ENCODE measurements around the gene SND1.

Gene SND1

GRCh38 chr7:127652333-127653248 lies 597 bp downstream of the SND1 start:
- Histone ChIP-seq H3K4me2 (ENCODE audit: low read depth, low read length, poor library complexity, severe bottlenecking) (peak overlapping the region; percentile 81), H3K9me2 (replicated peaks; ENCODE audit: insufficient read depth, low read length) (no peaks in the 10 kb centered on the region), H3K27ac (ENCODE audit: low read depth, low read length) (0 out of 2 replicates have a peak overlapping the region, but pooled peaks have one; percentile 9), H4K20me1 (ENCODE audit: low read depth, low read length) (peaks cover 12% of the 10 kb centered on the region; the same call in 1 of the 2 replicates), H3K9me3 (ENCODE audit: insufficient read depth, low read length) (no peaks in the 10 kb centered on the region), H3F3A (ENCODE audit: insufficient read depth) (no peaks in the 10 kb centered on the region; the same call in 1 of the 2 replicates), H2AFZ (ENCODE audit: low read depth, low read length, severe bottlenecking) (peak overlapping the region; percentile 45), H3K79me2 (ENCODE audit: insufficient read depth, low read length) (peaks cover 56% of the 10 kb centered on the region), H3K36me3 (ENCODE audit: low read length) (no peaks in the 10 kb centered on the region), H3K9ac (ENCODE audit: low read length) (peak overlapping the region; percentile 86), H3K27me3 (ENCODE audit: low read length) (no peaks in the 10 kb centered on the region), H3K4me3 (ENCODE audit: insufficient read depth, low read length, poor library complexity, severe bottlenecking) (peak overlapping the region; percentile 86)
- no peak for TF ChIP-seq EZH2phosphoT487 (conservative IDR thresholded peaks at IDR 0.05; ENCODE audit: low read length)
- TF ChIP-seq CTCF (IDR thresholded peaks at IDR 0.05; ENCODE audit: insufficient read depth, low read length, poor library complexity, severe bottlenecking): no peak

- no peak overlapping the region for H2AFZ ChIP-seq (ENCODE audit: low read depth, low read length, severe bottlenecking)
- H3K4me3 ChIP-seq (ENCODE audit: insufficient read depth, low read length, poor library complexity, severe bottlenecking): peak overlapping the region; percentile 86
- no peak overlapping the region for H3K27ac ChIP-seq (ENCODE audit: low read depth, low read length)
- H3K36me3 ChIP-seq (ENCODE audit: low read length): no peaks in the 10 kb centered on the region
- H4K20me1 ChIP-seq (ENCODE audit: low read depth, low read length): peaks cover 14% of the 10 kb centered on the region; the same call in 1 of the 2 replicates
- TF ChIP-seq CTCF (IDR thresholded peaks at IDR 0.05; ENCODE audit: insufficient read depth, low read length, poor library complexity, severe bottlenecking) (no peak), EZH2phosphoT487 (conservative IDR thresholded peaks at IDR 0.05; ENCODE audit: low read length) (no peak)
- no peaks in the 10 kb centered on the region; the same call in 1 of the 2 replicates for H3F3A ChIP-seq (ENCODE audit: insufficient read depth)
- H3K27me3 ChIP-seq (ENCODE audit: low read length): no peaks in the 10 kb centered on the region
- no peaks in the 10 kb centered on the region for H3K9me3 ChIP-seq (ENCODE audit: insufficient read depth, low read length)
- H3K79me2 ChIP-seq (ENCODE audit: insufficient read depth, low read length): peaks cover 64% of the 10 kb centered on the region
- no peaks in the 10 kb centered on the region for H3K9me2 ChIP-seq (replicated peaks; ENCODE audit: insufficient read depth, low read length)
- peak overlapping the region; percentile 86 for H3K9ac ChIP-seq (ENCODE audit: low read length)
- peak overlapping the region; percentile 81 for H3K4me2 ChIP-seq (ENCODE audit: low read depth, low read length, poor library complexity, severe bottlenecking)
These were observed 1.4 kb downstream of the SND1 start for GRCh38 chr7:127653396-127653795.

- peak overlapping the region; percentile 86 for H3K4me3 ChIP-seq (ENCODE audit: insufficient read depth, low read length, poor library complexity, severe bottlenecking)
- no peaks in the 10 kb centered on the region for H3F3A ChIP-seq (ENCODE audit: insufficient read depth)
- TF ChIP-seq EZH2phosphoT487 (conservative IDR thresholded peaks at IDR 0.05; ENCODE audit: low read length) (no peak), CTCF (IDR thresholded peaks at IDR 0.05; ENCODE audit: insufficient read depth, low read length, poor library complexity, severe bottlenecking) (no peak)
- H3K9me3 ChIP-seq (ENCODE audit: insufficient read depth, low read length): no peaks in the 10 kb centered on the region
- no peaks in the 10 kb centered on the region for H3K9me2 ChIP-seq (replicated peaks; ENCODE audit: insufficient read depth, low read length)
- H3K27me3 ChIP-seq (ENCODE audit: low read length): no peaks in the 10 kb centered on the region
- H3K4me2 ChIP-seq (ENCODE audit: low read depth, low read length, poor library complexity, severe bottlenecking): peak overlapping the region; percentile 81
- H3K36me3 ChIP-seq (ENCODE audit: low read length): no peaks in the 10 kb centered on the region
- peaks cover 77% of the 10 kb centered on the region for H3K79me2 ChIP-seq (ENCODE audit: insufficient read depth, low read length)
- H4K20me1 ChIP-seq (ENCODE audit: low read depth, low read length): peaks cover 19% of the 10 kb centered on the region; the same call in 1 of the 2 replicates
- H3K9ac ChIP-seq (ENCODE audit: low read length): peak overlapping the region; percentile 86; the same call in 1 of the 2 replicates
- H2AFZ ChIP-seq (ENCODE audit: low read depth, low read length, severe bottlenecking): no peak overlapping the region
- H3K27ac ChIP-seq (ENCODE audit: low read depth, low read length): no peak overlapping the region
These were observed 2.7 kb downstream of the SND1 start for GRCh38 chr7:127654404-127655394.

All from SU-DHL-6 (cell line).